ENCODE data around the gene BEX4. TPM values are rescaled to one million over a fixed set of nuclear protein-coding genes. Genes with fewer than 3 reads are reported as not detected.
"Not testable (repeated sequence)": the region's sequence is repeated elsewhere in the genome, so short reads cannot be mapped to it uniquely, and the experiment has no call there.

The BEX4 gene
- polyA plus RNA-seq, 4 donors = 149 to 177 (median 160) TPM

- DNase-seq (ENCODE audit: low read depth in 4 of 4, low spot score in 2 of 4) = not testable (repeated sequence)
These were observed 20.7 kb downstream of the BEX4 start for GRCh38 chrX:103235608-103236007.

DNA sequence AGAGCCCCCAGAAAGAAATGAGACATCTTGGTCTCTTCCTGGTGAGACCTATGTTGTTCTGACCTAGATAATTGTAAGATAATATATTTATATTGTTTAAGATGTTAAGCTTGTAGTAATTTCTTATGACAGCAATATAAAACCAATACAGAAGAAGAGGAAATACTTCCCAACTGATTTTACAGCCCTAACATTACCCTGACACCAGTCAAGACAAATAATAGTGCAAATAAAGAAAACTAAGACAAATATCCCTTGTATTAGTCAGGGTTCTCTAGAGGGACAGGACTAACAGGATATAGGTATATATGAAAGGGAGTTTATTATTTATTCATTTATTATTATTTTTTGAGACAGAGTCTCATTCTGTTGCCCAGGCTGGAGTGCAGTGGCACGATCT is 21.4 kb downstream of the BEX4 start:
- DNase-seq (ENCODE audit: low read depth in 4 of 4, low spot score in 2 of 4) = no peak

DNA sequence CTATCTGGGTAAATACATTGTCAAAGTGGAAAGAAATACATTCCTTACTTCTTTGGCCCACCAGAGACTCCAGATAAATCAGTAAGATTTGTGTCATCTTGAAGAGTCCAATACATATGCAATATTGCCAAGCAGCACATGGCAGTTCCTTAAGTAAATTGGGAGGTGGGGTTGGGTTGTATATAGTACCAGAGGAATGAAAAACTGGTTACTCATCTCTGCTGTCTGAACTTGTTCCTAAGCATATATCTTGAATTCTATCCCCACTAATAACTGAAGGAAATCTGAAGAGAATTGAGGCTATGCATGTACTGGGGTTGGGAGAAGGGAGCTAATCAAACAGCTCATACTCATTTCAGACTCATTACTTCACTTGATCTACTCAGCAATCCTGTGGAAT is 25.2 kb downstream of the BEX4 start:
- no peak for DNase-seq (ENCODE audit: low read depth in 4 of 4, low spot score in 2 of 4)

DNA sequence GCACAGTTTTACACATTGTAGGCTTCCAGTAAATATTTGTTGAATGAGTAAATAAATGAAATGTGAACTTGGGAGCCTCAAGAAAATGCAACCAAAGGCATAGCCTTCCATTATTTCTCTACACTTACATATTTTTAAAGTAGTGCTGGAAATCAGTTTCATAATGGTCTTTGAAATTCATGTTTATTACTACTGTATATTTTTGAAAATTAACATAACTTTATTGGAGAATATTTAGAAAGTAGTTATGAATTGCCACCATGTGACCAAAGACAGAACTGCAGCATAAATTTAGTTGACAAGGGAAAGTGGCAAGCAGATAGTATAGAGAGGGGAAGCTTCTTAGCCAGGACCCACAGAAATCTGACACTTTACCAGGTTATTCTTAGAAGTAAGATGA is 33.6 kb downstream of the BEX4 start:
- DNase-seq (ENCODE audit: low read depth in 4 of 4, low spot score in 2 of 4) = no peak

DNA sequence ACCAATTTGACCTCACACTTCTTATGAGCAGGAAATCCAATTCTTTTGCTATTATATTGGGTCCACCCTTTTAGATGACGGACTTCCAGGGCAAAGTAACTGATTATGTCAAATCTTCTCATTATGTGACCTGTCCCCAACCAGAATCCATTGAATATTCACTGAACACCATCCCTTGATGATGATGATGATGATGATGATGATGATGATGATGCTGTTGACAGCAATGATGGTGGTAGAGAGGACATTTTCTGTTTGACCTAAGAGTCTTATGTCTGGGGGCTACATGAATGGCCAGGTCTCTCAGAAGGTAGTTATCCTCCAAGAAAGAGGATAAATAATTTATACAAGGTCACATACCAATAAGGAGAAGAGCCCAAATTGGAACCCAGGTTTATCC is 34.9 kb downstream of the BEX4 start:
- DNase-seq (ENCODE audit: low read depth in 4 of 4, low spot score in 2 of 4) = no peak

- DNase-seq (ENCODE audit: low read depth in 4 of 4, low spot score in 2 of 4) = no peak
These were observed 36.1 kb downstream of the BEX4 start for GRCh38 chrX:103250977-103251376.

DNA sequence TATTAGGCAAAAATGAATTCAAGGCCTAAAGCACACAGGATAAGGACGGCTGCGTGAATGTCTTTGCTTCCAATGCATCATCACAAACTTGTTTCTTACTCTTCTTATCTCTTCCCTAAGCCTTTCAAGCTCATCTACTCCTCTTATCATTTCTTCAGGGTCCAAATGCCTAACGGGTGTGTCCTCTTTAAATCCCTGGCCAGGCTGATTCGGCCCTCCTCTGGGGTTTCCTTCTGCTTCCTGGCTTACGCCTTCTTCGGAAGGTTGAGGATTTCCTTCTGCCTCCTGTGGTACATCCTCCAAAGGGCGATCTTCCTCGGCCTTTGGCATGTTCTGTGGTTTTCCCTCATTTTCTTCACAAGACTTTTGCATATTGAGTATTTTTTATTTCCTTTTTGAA is 38.7 kb downstream of the BEX4 start:
- DNase-seq (ENCODE audit: low read depth in 4 of 4, low spot score in 2 of 4) = no peak

GRCh38 chrX:103254171-103254824 is 39.4 kb downstream of the BEX4 start:
- DNase-seq (ENCODE audit: low read depth in 4 of 4, low spot score in 2 of 4) = peak in 3 of 4 donors; percentile 54 to 65 (median 56)

GRCh38 chrX:103254921-103255493 is 40.1 kb downstream of the BEX4 start, which contains the start of gene TCEAL8:
TSS of gene TCEAL8 (minus strand) at chrX:103255155. CDS start at chrX:103253979, 1,176 bp downstream.
- DNase-seq (ENCODE audit: low read depth in 4 of 4, low spot score in 2 of 4) = peak in 3 of 4 donors; percentile 53 to 70 (median 68)

- no peak for DNase-seq (ENCODE audit: low read depth in 4 of 4, low spot score in 2 of 4)
These were observed 41.7 kb downstream of the BEX4 start for GRCh38 chrX:103256651-103257050.

DNA sequence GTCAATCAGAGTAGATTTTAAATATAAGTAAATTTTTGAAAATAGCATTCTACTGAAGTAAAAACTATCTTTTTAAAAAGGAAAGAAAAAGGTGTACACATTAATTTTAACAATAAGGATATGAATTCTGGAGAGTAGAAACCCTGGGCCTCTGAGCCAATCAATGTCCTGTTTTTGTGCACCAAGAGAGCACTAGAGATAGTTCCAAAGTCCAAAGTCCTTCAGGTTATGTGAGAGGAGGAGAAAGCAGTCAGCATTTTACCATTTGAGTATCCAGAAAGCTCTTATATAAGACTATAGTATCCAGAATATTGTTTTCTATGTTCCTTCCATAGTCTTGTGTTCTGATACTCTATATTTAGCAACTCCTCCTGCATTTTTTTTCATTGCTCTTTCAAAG is 43.4 kb downstream of the BEX4 start:
- no peak for DNase-seq (ENCODE audit: low read depth in 4 of 4, low spot score in 2 of 4)

Other genes starting within 250 kb of the BEX4 start
- 10 to 100 TPM; 49.2 to 77.6 (median 67.4) TPM for gene BEX1, start 150.9 kb upstream of the BEX4 start, polyA plus RNA-seq (ENCODE audit: insufficient read length in 4 of 4)
- gene NXF3, start 122.0 kb upstream of the BEX4 start, polyA plus RNA-seq (ENCODE audit: insufficient read length in 4 of 4) = under 1 TPM in 3 of 4 donors, not detected in 1; 0.16 to 0.47 (median 0.30) TPM
- 100 to 1,000 TPM; 123 to 168 (median 141) TPM for gene TCEAL8, start 40.0 kb downstream of the BEX4 start, polyA plus RNA-seq (ENCODE audit: insufficient read length in 4 of 4)
- 10 to 100 TPM; 13.6 to 15.9 (median 14.8) TPM for gene TCEAL5, start 61.6 kb downstream of the BEX4 start, polyA plus RNA-seq (ENCODE audit: insufficient read length in 4 of 4)
- gene BEX2, start 95.9 kb downstream of the BEX4 start, polyA plus RNA-seq (ENCODE audit: insufficient read length in 4 of 4) = 10 to 100 TPM; 67.7 to 89.6 (median 80.8) TPM
- 10 to 100 TPM; 30.6 to 49.6 (median 38.2) TPM for gene TCEAL7, start 115.1 kb downstream of the BEX4 start, polyA plus RNA-seq (ENCODE audit: insufficient read length in 4 of 4)
- 100 to 1,000 TPM; 195 to 252 (median 216) TPM for gene TCEAL9, start 141.4 kb downstream of the BEX4 start, polyA plus RNA-seq (ENCODE audit: insufficient read length in 4 of 4)
- gene BEX3, start 161.4 kb downstream of the BEX4 start, polyA plus RNA-seq (ENCODE audit: insufficient read length in 4 of 4) = 100 to 1,000 TPM; 494 to 583 (median 538) TPM